HCT116 (cell line): ENCODE measurements around the gene SLC6A2. TPM values are rescaled to one million over a fixed set of nuclear protein-coding genes. Genes with fewer than 3 reads are reported as not detected.

Experiments
- ATAC-seq: fragments of 200-7000 bp; cut with Tn5 transposase; 2 replicates; pipeline ENCODE4 v1.9.1; 2020; ENCODE audit warnings: mild to moderate bottlenecking, moderate library complexity
- BruUV-seq: library from RNA; stranded (reverse); fragments of 400-500 nt; replicated peaks from 2 replicates; lab custom pipeline; 2021; lab: Mats Ljungman, UMichigan
- CTCF ChIA-PET: fragments of 300-600 bp; sonication (Branson Sonifier 250); formaldehyde crosslinking; loops from one replicate; lab custom pipeline; 2021; ENCODE audit warnings: antibody characterized with exemption; lab: Charles Lee
- POLR2A ChIA-PET: fragments of 300-600, 350-600 bp; sonication (Branson Sonifier 250); formaldehyde crosslinking; loops from one replicate; lab custom pipeline; 2021; ENCODE audit warnings: antibody characterized with exemption; lab: Charles Lee
- RAD21 ChIA-PET, 2 experiments: fragments of 300-600 bp; sonication (Branson Sonifier 250); formaldehyde crosslinking; loops; one replicate each; lab custom pipeline; 2023; ENCODE audit warnings: low total read pairs in 2 of 2; ENCODE audit not compliant: uncharacterized antibody in 2 of 2, unreplicated experiment in 2 of 2, low non-redundant PET in 1 of 2; lab: Charles Lee
- DNase-seq: peaks from one replicate; pipeline ENCODE4 v3.0.0-alpha.2; 2010; ENCODE audit warnings: low read depth, low spot score
- H2AFZ ChIP-seq: fragments of 200-600 bp; shearing (Covaris generic), sonication (generic); 2 replicates; pipeline ENCODE4 v1.6.1; 2017; ENCODE audit warnings: low read depth, mixed run types, mixed read lengths, antibody characterized with exemption, low read length; ENCODE audit not compliant: poor library complexity, severe bottlenecking
- H3K27ac ChIP-seq: 2 replicates; pipeline ENCODE4 v1.5.1; 2012; ENCODE audit warnings: low read depth, low read length
- H3K27me3 ChIP-seq: fragments of 200-600 bp; sonication (generic); 2 replicates; pipeline ENCODE4 v1.6.1; 2016; ENCODE audit warnings: mixed run types, low read length, mixed read lengths; ENCODE audit not compliant: insufficient read depth
- H3K36me3 ChIP-seq, 2 experiments: fragments of 200-500 bp in 1 of 2; fragments of 200-600 bp in 1 of 2; sonication (Bioruptor generic) in 1 of 2; sonication (generic) in 1 of 2; 2 replicates each; pipeline versions ENCODE4 v1.5.1 to v1.6.1; 2014 to 2016; ENCODE audit warnings: low read length in 2 of 2, inconsistent platforms in 1 of 2, mixed read lengths in 1 of 2, mixed run types in 1 of 2; ENCODE audit not compliant: insufficient read depth in 2 of 2, control insufficient read depth in 1 of 2
- H3K4me1 ChIP-seq, 2 experiments: fragments of 200-600 bp in 1 of 2; sonication (generic) in 1 of 2; 2 replicates each; pipeline versions ENCODE4 v1.5.1 to v1.6.1; 2012 to 2017; ENCODE audit warnings: low read length in 2 of 2, inconsistent platforms in 1 of 2, mild to moderate bottlenecking in 1 of 2, mixed read lengths in 1 of 2, mixed run types in 1 of 2, moderate library complexity in 1 of 2; ENCODE audit not compliant: insufficient read depth in 2 of 2, control insufficient read depth in 1 of 2
- H3K4me2 ChIP-seq: fragments of 200-600 bp; sonication (generic); 2 replicates; pipeline ENCODE4 v1.6.1; 2017; ENCODE audit warnings: mixed run types, low read length, mixed read lengths
- H3K4me3 ChIP-seq, 2 experiments: fragments of 200-600 bp in 1 of 2; sonication (generic) in 1 of 2; replicated peaks in 1 of 2; 2 replicates each; pipeline ENCODE4 v1.5.1; 2011 to 2016; ENCODE audit warnings: low read length in 2 of 2, control low read depth in 1 of 2, low read depth in 1 of 2, mild to moderate bottlenecking in 1 of 2, mixed read lengths in 1 of 2, mixed run types in 1 of 2
- H3K79me2 ChIP-seq: fragments of 200-600 bp; sonication (generic); 2 replicates; pipeline ENCODE4 v1.6.1; 2017; ENCODE audit warnings: mild to moderate bottlenecking, mixed run types, low read length, moderate library complexity, mixed read lengths; ENCODE audit not compliant: insufficient read depth
- H3K9ac ChIP-seq: fragments of 200-600 bp; sonication (generic); 2 replicates; pipeline ENCODE4 v1.6.1; 2016; ENCODE audit warnings: low read length, mixed read lengths
- H3K9me2 ChIP-seq: fragments of 200-600 bp; sonication (generic), shearing (Covaris generic); 2 replicates; pipeline ENCODE4 v1.6.1; 2017; ENCODE audit warnings: mixed run types, mild to moderate bottlenecking, moderate library complexity; ENCODE audit not compliant: insufficient read depth
- H3K9me3 ChIP-seq, 2 experiments: fragments of 200-500 bp in 1 of 2; fragments of 200-600 bp in 1 of 2; sonication (Bioruptor generic) in 1 of 2; sonication (generic) in 1 of 2; 2 replicates each; pipeline ENCODE4 v1.6.1; 2014 to 2017; ENCODE audit warnings: low read length in 2 of 2, mixed read lengths in 2 of 2, inconsistent platforms in 1 of 2, low read depth in 1 of 2, mild to moderate bottlenecking in 1 of 2, mixed run types in 1 of 2, moderate library complexity in 1 of 2; ENCODE audit not compliant: control insufficient read depth in 1 of 2, insufficient read depth in 1 of 2
- H4K20me1 ChIP-seq: fragments of 200-600 bp; sonication (generic), shearing (Covaris generic); 2 replicates; pipeline ENCODE4 v1.6.1; 2017; ENCODE audit warnings: mixed run types, mild to moderate bottlenecking, moderate library complexity; ENCODE audit not compliant: insufficient read depth
- ATF3 ChIP-seq: IDR thresholded peaks from 2 replicates; pipeline ENCODE4 v1.6.1; 2012
- CBX3 ChIP-seq: IDR thresholded peaks from 2 replicates; pipeline ENCODE4 v1.6.1; 2012; ENCODE audit warnings: low read depth
- EGR1 ChIP-seq: IDR thresholded peaks from 2 replicates; pipeline ENCODE4 v1.6.1; 2012; ENCODE audit warnings: low read depth
- ELF1 ChIP-seq: IDR thresholded peaks from 2 replicates; pipeline ENCODE4 v1.6.1; 2012; ENCODE audit warnings: low read depth, borderline replicate concordance
- EZH2 ChIP-seq: fragments of 200-600 bp; sonication (generic); IDR thresholded peaks from 2 replicates; pipeline ENCODE4 v1.6.1; 2017; ENCODE audit warnings: antibody characterized with exemption, mixed run types
- EZH2phosphoT487 ChIP-seq: fragments of 200-600 bp; IDR thresholded peaks from 2 replicates; pipeline ENCODE4 v1.6.1; 2018; ENCODE audit warnings: antibody characterized with exemption, borderline replicate concordance
- JUND ChIP-seq: IDR thresholded peaks from 2 replicates; pipeline ENCODE4 v1.6.1; 2012
- POLR2A ChIP-seq: IDR thresholded peaks from 2 replicates; pipeline ENCODE4 v1.7.0; 2011; ENCODE audit warnings: borderline replicate concordance; ENCODE audit not compliant: insufficient read depth, insufficient read length; ENCODE audit errors: extremely low read depth
- RAD21 ChIP-seq: IDR thresholded peaks from 2 replicates; pipeline ENCODE4 v1.6.1; 2012; ENCODE audit warnings: low read depth, mild to moderate bottlenecking
- REST ChIP-seq: IDR thresholded peaks from 2 replicates; pipeline ENCODE4 v1.6.1; 2012; ENCODE audit warnings: low read depth
- SIN3A ChIP-seq: IDR thresholded peaks from 2 replicates; pipeline ENCODE4 v1.6.1; 2012; ENCODE audit warnings: low read depth
- SP1 ChIP-seq: IDR thresholded peaks from 2 replicates; pipeline ENCODE4 v1.6.1; 2012; ENCODE audit warnings: low read depth
- SRF ChIP-seq: IDR thresholded peaks from 2 replicates; pipeline ENCODE4 v1.6.1; 2012; ENCODE audit warnings: low read depth
- YY1 ChIP-seq: IDR thresholded peaks from 2 replicates; pipeline ENCODE4 v1.6.1; 2011; ENCODE audit warnings: low read length, low read depth, moderate library complexity, mild to moderate bottlenecking; ENCODE audit not compliant: insufficient replicate concordance; ENCODE audit errors: extremely low read depth
- ZFX ChIP-seq: fragments of 450-650 bp; IDR thresholded peaks from 2 replicates; pipeline ENCODE4 v1.6.1; 2017
- ZNF274 ChIP-seq: fragments of 200-500 bp; sonication (Bioruptor generic); IDR thresholded peaks from 2 replicates; pipeline ENCODE4 v1.6.1; 2014; ENCODE audit warnings: mild to moderate bottlenecking, low read depth, low read length, inconsistent platforms
- intact Hi-C: fragments of 100-400 bp; cut with micrococcal nuclease; formaldehyde crosslinking; loops from 2 replicates; pipeline ENCODE4 v1.10.0; 2022
- total RNA-seq: library from RNA; stranded (reverse); gene quantifications from one replicate; pipeline ENCODE4 v1.2.1, GENCODE V29; 2021; ENCODE audit not compliant: unreplicated experiment
- TF ChIP-seq, protein P1 (sequence below): IDR thresholded peaks from 2 replicates; pipeline ENCODE4 v1.6.1; 2012
- TF ChIP-seq, protein P2 (sequence below): IDR thresholded peaks from 2 replicates; pipeline ENCODE4 v1.6.1; 2011; ENCODE audit warnings: mild to moderate bottlenecking, low read length, moderate library complexity; ENCODE audit not compliant: insufficient replicate concordance; ENCODE audit errors: extremely low read depth
- TF ChIP-seq, protein P3 (sequence below), 3 experiments: fragments of 200-600 bp in 1 of 3; sonication (generic) in 1 of 3; IDR thresholded peaks in 2 of 3; conservative IDR thresholded peaks in 1 of 3; 2 replicates each; pipeline ENCODE4 v1.5.1; 2012 to 2017; ENCODE audit warnings: low read depth in 2 of 3, low read length in 2 of 3, antibody characterized with exemption in 1 of 3, borderline replicate concordance in 1 of 3, control low read depth in 1 of 3, mild to moderate bottlenecking in 1 of 3, mixed read lengths in 1 of 3, mixed run types in 1 of 3, moderate library complexity in 1 of 3; ENCODE audit not compliant: insufficient read depth in 1 of 3

SLC6A2 gene
- total RNA-seq, 1 experiment from 2014 or later: not detected

DNA sequence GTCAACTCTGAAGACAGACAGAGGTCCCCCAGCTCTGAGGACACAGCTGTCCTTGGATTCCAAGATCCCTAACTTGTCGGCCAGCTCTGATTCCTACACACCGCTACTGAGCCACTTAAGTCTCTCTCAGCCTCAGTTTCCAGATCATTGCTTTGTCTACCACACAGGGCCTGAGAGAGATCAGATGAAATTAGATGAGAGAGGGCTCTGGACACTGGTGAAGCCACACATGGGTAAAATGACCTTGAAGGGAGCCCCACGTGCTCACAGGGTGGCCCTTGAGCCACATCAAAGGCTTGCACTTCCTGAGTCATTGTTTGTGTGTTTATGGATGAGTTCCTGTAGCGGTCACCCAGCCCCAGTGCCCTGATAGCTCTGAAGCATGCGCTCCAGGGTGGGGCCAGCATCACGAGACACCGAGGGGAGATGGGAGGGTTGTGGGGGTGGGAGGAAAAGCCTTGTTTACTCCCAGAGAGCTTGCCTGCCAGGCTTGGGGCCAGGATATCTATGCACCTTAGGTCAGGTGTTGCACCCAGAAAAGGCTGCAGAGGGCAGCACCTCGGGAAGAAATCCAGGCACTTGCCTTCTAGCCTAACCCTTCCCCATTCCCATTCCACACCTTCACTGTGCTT is 32.7 kb upstream of the SLC6A2 start:
- POLR2A ChIA-PET: no interaction called here
- ATAC-seq (peak; percentile 97), DNase-seq (peak; percentile 15)
- Histone ChIP-seq H2AFZ (no peak overlapping the region), H3K79me2 (no peaks in the 10 kb centered on the region), H3K4me3 (no peak overlapping the region), H3K27ac (no peak overlapping the region), H3K9ac (no peak overlapping the region), H4K20me1 (no peaks in the 10 kb centered on the region), H3K4me1 (peaks cover 0 to 10% of the 10 kb centered on the region in 2 experiments; a peak in 3 of 4 replicates), H3K27me3 (0 out of 2 replicates have a peak, but pooled peaks cover 5% of the 10 kb centered on the region), H3K9me2 (no peaks in the 10 kb centered on the region), H3K36me3 (no peaks in the 10 kb centered on the region), H3K4me2 (peak overlapping the region; percentile 12; the same call in 1 of the 2 replicates), H3K9me3 (no peaks in the 10 kb centered on the region)
- no TSS peak for BruUV-seq
- intact Hi-C loops: loop anchor here (5.0 kb wide), 1 partner anchor 79 kb away; no protein-coding TSS in a partner anchor
- RAD21 ChIA-PET: no interaction called here
- CTCF ChIA-PET: interaction anchor here (0.9 to 1.2 kb wide), 2 partner anchors 18 to 158 kb away, joined by 3 to 4 read pairs; no protein-coding TSS in a partner anchor
- no peak for TF ChIP-seq JUND
- TF ChIP-seq EZH2phosphoT487: no peak
- no peak for TF ChIP-seq YY1
- TF ChIP-seq SRF: no peak
- no peak for TF ChIP-seq ELF1
- TF ChIP-seq CBX3: no peak
- TF ChIP-seq ZFX: no peak
- TF ChIP-seq EZH2: no peak
- no peak for TF ChIP-seq REST
- TF ChIP-seq, protein P1, sequence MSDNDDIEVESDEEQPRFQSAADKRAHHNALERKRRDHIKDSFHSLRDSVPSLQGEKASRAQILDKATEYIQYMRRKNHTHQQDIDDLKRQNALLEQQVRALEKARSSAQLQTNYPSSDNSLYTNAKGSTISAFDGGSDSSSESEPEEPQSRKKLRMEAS: peak; percentile 45
- no peak for TF ChIP-seq POLR2A
- TF ChIP-seq RAD21: peak; percentile 26; the same call in 1 of the 2 replicates
- TF ChIP-seq, protein P2, sequence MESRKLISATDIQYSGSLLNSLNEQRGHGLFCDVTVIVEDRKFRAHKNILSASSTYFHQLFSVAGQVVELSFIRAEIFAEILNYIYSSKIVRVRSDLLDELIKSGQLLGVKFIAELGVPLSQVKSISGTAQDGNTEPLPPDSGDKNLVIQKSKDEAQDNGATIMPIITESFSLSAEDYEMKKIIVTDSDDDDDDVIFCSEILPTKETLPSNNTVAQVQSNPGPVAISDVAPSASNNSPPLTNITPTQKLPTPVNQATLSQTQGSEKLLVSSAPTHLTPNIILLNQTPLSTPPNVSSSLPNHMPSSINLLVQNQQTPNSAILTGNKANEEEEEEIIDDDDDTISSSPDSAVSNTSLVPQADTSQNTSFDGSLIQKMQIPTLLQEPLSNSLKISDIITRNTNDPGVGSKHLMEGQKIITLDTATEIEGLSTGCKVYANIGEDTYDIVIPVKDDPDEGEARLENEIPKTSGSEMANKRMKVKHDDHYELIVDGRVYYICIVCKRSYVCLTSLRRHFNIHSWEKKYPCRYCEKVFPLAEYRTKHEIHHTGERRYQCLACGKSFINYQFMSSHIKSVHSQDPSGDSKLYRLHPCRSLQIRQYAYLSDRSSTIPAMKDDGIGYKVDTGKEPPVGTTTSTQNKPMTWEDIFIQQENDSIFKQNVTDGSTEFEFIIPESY: no peak
- no peak for TF ChIP-seq ZNF274
- no peak for TF ChIP-seq SP1
- no peak for TF ChIP-seq SIN3A
- TF ChIP-seq, protein P3, sequence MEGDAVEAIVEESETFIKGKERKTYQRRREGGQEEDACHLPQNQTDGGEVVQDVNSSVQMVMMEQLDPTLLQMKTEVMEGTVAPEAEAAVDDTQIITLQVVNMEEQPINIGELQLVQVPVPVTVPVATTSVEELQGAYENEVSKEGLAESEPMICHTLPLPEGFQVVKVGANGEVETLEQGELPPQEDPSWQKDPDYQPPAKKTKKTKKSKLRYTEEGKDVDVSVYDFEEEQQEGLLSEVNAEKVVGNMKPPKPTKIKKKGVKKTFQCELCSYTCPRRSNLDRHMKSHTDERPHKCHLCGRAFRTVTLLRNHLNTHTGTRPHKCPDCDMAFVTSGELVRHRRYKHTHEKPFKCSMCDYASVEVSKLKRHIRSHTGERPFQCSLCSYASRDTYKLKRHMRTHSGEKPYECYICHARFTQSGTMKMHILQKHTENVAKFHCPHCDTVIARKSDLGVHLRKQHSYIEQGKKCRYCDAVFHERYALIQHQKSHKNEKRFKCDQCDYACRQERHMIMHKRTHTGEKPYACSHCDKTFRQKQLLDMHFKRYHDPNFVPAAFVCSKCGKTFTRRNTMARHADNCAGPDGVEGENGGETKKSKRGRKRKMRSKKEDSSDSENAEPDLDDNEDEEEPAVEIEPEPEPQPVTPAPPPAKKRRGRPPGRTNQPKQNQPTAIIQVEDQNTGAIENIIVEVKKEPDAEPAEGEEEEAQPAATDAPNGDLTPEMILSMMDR (IDR thresholded peaks at IDR 0.05 in 2 of 3, conservative IDR thresholded peaks at IDR 0.05 in 1 of 3; ENCODE audit: borderline replicate concordance in 1 of 3, insufficient read depth in 1 of 3, low read depth in 2 of 3, low read length in 2 of 3): peak; percentile 36 to 68 (median 55); a peak in 5 of 6 replicates
- no peak for TF ChIP-seq ATF3
- no peak for TF ChIP-seq EGR1
